ENCODE results near the gene MDP1. TPM values are rescaled to one million over a fixed set of nuclear protein-coding genes. Genes with fewer than 3 reads are reported as not detected.

MDP1 gene
- total RNA-seq, 1 donor from 2014 or later = 3.9 TPM

- DNase-seq (ENCODE audit: low spot score) = no peak
Observed at GRCh38 chr14:24198814-24199524, 16.9 kb downstream of the MDP1 start.

DNA sequence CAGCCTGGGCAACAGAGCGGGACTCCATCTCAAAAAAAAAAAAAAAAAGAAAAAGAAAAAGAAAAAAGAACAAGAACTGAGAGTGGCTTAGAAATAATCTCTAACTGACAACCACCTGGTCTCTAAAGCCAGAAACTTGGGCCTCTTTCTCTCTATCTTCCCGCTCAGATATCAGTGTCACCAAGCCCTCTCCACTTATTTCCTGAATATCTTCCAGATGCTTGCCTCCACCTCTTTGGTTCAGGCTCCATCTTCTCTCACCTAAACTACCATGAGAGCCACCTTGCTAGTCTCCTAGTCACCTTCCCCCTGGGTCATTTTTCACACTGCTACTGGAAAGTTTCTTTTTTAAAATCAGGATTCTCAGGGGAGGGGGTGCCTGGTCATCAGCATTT lies 18.8 kb downstream of the MDP1 start:
- DNase-seq (ENCODE audit: low spot score) = no peak

- peak; percentile 13 for DNase-seq (ENCODE audit: low spot score)
Observed at GRCh38 chr14:24196071-24197055, 19.5 kb downstream of the MDP1 start.

DNA sequence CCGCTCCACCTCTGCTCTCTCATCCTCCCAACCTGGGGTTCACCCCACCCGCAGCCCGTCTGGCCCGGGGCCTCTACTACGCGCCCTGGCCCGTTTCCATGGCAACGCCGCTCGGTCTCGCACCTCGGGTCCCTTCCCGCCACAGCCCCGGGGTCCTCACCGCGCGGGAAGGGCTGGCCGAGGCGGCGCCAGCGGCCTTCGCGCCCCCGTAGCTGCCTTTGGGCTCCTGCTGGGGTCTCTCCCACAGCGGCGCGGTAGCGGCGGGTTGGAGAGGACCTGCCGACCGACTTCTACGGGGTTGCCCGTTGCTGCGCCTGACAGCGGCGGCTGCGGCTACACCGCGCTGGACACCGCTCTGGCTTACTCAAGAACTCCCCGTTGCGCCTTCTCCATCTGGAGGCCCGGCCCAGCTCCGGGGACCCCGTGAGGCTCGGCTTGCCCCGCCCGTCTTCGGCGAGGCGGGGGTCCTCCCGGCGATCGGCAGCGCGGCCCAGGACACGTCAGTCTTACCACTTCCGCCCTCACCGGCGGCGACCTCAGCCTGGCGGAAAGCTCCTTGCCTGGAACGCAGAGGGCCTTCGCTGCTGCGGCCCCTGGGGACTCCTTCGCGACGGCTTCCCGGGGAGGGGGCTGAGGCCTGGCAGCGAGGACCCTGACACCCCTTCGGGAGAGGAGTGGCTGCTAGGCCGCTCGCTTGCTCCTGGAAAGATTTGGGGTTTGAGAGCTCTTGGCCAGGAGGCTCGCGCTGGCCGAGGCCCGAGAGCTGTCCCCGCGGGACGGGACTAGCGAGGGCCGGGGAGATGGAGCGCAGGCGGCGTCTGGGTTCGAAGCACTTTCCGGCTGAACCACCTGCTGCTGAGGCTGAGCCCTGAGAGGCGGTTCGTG lies 20.4 kb downstream of the MDP1 start, which contains the start of gene TM9SF1:
Gene TM9SF1 (minus strand): TSS at position 256 of the 885 bp plus-strand sequence. CDS start 422 bp downstream, outside the sequence.
- peak; percentile 92 for DNase-seq (ENCODE audit: low spot score)

- peak; percentile 14 for DNase-seq (ENCODE audit: low spot score)
Observed at GRCh38 chr14:24194873-24195185, 21.0 kb downstream of the MDP1 start.

DNA sequence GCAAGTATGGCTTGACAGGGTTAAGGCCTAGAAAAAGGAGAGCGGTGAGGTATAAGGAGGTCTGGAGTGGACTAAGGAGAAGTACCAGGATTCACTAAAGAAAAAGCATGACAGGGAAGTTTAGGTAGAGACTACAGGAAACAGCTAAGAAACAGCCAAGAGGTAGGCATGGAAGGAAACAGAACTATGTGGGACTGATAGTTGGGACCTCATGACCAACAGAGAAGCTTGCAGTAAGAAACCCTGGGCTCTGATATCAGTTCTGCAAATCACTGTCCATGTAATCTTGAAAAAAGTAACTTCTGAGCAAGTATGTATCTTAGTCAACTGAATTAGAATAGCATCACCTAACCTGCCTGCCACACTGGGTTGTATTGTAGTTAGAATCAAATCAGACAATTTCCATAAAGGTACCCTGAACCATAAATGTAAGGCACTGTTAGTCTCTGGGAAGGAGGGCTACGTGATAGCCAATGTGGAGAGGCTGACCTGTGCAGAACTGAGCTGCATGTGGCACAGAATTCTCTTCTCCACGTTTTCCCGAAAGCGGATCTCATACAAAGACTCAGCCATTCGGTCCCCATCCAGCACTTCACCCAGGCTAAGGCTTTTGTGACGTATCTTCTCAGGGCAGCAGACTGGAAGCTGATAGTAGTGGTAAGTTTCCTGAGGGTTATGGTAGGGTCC lies 21.5 kb downstream of the MDP1 start:
- DNase-seq (ENCODE audit: low spot score) = no peak

- no peak for DNase-seq (ENCODE audit: low spot score)
Observed at GRCh38 chr14:24192933-24193332, 22.9 kb downstream of the MDP1 start.

DNA sequence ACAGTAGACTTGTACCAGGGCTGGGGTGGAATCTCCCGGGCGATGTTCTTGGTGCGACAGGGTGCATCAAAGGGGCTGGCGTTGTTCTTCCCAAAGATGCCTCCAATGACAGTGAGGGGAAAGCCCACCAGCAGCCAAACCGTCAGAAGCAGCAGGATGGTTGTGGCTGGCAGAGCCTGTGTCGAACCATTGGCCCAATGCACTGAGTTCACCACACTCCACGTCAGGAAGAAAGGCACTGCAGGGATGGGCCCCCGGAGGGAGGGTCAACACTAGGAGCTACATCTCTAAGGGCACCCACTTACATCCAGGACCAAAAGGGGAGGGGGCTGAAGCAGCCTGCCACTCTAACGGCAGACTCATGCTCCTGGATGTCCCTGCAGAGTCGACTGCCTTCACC lies 25.4 kb downstream of the MDP1 start:
- no peak for DNase-seq (ENCODE audit: low spot score)

DNA sequence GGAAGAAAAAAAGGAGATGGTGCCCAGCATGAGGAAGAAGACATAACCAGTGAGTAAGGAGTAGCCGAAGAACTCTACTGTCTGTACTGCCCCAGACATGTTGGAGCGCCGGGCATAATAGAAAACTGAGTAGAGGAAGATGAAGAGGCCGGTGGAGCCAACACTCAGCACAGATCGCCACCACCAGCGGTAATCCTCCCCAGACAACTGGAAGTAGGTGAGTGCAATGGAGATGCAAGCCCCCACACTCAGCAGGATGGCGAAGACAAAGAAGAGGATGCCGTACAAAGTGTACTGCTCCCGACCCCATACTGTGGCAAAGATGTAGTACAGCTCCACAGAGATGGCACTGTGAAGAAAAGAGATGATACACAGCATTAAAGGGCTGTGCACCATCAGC lies 26.4 kb downstream of the MDP1 start:
- DNase-seq (ENCODE audit: low spot score) = no peak

GRCh38 chr14:24189059-24189375 lies 26.8 kb downstream of the MDP1 start:
- no peak for DNase-seq (ENCODE audit: low spot score)

DNA sequence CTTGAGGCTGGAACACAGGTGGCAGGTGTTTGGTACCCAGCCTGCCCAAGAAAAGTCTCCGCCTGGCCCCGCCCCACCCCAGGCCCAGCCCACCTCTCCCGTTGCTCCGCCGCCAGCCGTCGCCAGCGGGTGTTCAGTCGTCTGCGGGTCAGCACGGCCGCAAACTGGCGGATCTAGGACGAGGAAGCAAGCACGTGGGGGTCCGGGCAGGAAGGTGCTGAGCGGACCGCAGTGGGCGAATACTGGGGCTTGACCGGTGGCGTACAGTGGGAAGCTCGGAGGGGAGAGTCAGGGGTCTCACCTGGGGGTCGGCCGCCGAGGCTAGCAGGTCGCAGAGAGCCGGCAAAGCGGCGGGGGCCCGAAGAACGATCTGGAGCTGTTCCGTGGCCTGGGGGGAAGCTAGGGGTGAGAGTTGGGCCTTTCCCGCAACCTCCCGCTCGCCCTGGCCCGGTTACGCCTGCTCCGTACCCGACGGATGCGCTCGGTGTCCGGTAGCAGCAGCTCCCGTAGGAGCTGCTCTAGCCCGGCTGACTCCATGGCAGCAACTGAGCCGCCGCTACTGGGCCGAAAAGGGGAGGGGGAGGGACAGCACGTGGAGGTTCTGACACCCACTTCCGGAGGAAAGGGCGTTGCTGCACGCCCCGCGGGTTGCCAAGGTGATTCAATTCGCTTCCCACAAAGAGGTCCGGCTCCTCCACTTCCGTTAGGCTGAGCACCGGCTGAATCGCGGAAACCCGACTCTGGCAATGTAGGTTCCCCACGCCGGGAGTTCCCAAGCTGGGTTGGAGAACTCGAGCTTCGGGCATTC lies 27.4 kb downstream of the MDP1 start, which contains the start of gene IPO4:
Gene IPO4 (minus strand): TSS at position 566 of the 808 bp plus-strand sequence. CDS start 29 bp downstream, at position 537.
- peak; percentile 98 for DNase-seq (ENCODE audit: low spot score)

DNA sequence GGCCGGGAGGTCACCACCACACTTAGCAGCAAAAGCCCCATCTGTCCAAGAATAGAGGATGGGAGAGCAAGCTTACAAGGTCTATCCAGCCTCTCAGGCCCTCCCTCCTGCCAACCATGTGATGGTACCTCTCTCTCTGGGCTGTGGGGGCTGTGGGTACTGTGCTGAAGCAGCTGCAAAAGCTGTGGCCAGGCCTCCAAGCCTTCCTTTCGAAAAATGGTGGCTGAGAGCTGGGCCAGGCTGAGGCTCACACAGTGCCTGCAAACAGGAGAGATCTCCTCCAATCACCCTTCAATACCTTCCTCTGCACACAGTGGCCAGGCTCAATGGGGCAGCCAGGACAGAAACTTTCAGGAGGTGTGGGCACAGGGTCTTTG lies 28.3 kb downstream of the MDP1 start:
- no peak for DNase-seq (ENCODE audit: low spot score)

GRCh38 chr14:24186831-24187538 lies 28.9 kb downstream of the MDP1 start:
- no peak for DNase-seq (ENCODE audit: low spot score)

GRCh38 chr14:24185741-24186140 lies 30.1 kb downstream of the MDP1 start:
- DNase-seq (ENCODE audit: low spot score) = no peak

DNA sequence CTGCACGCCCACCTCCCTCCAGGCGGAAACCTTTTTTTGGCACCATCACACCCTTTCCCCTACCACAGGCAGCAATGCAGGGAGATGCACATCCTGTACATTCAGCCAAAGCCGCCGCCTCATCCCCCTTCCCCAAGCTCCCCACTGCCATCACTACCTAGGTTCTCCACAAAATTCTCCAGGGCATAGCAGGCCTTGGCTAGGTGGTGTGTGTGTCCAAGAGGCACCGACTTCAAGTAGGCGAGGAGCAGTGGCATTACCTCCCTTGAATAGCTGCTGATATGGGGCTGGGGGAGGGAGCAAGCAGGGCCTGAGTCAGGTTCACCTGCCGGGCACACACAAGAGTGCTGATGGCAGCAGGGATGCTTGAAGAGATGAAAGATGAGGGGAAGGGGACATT lies 30.8 kb downstream of the MDP1 start:
- DNase-seq (ENCODE audit: low spot score) = no peak

DNA sequence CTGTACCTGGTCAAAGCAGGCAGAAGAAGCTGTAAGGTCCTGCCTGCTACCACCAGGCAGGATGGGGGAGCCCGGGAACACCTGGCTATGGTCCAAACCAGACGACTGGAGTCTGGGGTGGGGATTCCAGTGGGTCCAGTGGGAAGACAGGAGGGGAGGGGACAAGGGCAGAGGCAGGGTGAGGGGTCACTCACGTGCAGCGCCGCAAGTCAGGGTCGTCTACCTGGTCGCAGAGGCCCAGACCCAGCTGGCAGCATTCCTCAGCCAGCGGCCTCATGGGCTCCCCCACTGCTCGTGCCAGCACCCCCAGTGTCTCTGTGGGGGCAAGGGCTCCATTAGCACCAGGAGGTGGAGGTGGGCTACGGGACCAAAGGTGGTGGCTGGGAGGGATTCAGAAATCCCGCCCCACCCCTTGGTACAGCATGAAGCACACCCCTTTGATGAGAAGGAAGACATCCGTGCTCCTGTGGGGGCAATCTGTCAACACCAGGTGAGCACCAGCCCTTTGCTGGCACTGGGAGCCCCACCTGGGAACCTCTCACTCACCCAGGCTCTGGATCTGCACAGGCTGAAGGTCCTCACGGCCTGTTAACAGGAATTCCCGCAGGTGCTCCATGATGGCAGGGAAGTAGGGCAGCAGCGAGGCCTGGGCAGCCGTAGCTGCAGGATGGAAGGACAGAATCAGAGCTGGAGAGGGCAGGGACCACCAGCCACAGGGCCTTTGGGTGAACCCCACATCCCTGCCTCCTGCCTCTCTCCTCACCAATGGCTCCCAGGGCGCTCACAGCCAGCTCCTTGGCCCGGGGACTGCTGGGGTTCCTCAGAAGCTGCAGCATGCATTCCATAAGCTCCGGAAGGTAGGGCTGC lies 31.5 kb downstream of the MDP1 start:
- no peak for DNase-seq (ENCODE audit: low spot score)

GRCh38 chr14:24183014-24183481 lies 32.8 kb downstream of the MDP1 start:
- no peak for DNase-seq (ENCODE audit: low spot score)

DNA sequence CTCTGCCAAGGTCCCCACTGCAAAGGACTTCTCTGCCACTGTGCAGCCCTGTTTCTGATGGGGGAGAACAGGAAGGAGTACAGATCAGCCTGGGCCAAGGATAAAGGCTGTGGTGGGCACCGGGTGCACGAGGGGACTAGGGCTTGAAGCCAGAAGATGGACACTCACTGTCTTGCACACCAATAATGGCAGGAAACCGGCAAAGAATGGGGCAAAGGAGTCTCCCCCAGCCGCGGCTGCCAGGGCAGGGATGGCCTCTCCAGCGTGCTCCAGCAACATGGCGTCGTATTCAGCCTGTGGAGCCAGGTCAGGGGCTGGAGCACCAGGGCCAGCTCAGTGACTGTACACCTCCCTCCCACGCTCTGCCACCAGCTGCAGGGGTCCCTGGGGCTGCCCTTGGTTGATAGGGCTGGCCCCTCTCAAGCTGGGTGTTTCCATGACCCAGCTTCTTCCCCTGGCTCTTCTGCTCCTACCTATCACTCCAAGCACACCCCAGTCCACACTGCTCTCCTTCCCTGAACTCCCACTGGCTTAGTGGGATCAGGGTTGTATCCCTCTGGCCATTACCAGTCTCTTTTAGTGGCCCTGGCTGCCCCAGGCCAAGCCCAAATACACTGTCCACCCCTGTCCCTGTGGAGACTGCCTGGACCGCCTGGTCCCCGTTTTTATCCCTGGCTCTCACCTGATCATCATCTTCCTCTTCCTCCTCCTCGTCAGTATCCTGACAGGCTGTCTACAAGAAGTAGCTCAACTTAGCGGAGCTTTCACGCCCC lies 33.6 kb downstream of the MDP1 start:
- DNase-seq (ENCODE audit: low spot score) = no peak

All from umbilical cord (tissue), 2 donors.